MCF 10A (cell line): ENCODE measurements around the gene TRPM8. TPM values are rescaled to one million over a fixed set of nuclear protein-coding genes. Genes with fewer than 3 reads are reported as not detected.

Experiments
- BruUV-seq: library from RNA; stranded (reverse); fragments of 400-500 nt; replicated peaks from 2 replicates; lab custom pipeline; 2021; lab: Mats Ljungman, UMichigan
- CTCF ChIA-PET: fragments of 300-600 bp; sonication (Branson Sonifier 250); formaldehyde crosslinking; extraction: SDS; loops from one replicate; lab custom pipeline; 2021; ENCODE audit warnings: antibody characterized with exemption, inconsistent platforms; lab: Yijun Ruan, JAX
- POLR2A ChIA-PET: fragments of 300-600, 350-650 bp; sonication (Branson Sonifier 250); formaldehyde crosslinking; extraction: SDS; loops from one replicate; lab custom pipeline; 2020; ENCODE audit warnings: antibody characterized with exemption, inconsistent platforms; lab: Yijun Ruan, JAX
- DNase-seq: peaks from one replicate; pipeline ENCODE4 v3.0.0-alpha.2; 2018; ENCODE audit not compliant: unreplicated experiment
- H3K27ac Mint-ChIP-seq: one replicate; pipeline ENCODE4 v1.8.0; 2022; ENCODE audit warnings: mild to moderate bottlenecking, low read depth, mixed read lengths; ENCODE audit not compliant: unreplicated experiment
- H3K27me3 Mint-ChIP-seq: one replicate; pipeline ENCODE4 v1.8.0; 2022; ENCODE audit warnings: mixed read lengths; ENCODE audit not compliant: insufficient read depth, unreplicated experiment
- H3K36me3 Mint-ChIP-seq: one replicate; pipeline ENCODE4 v1.8.0; 2022; ENCODE audit warnings: mild to moderate bottlenecking, moderate library complexity, mixed read lengths; ENCODE audit not compliant: insufficient read depth, unreplicated experiment
- H3K4me1 Mint-ChIP-seq: one replicate; pipeline ENCODE4 v1.8.0; 2022; ENCODE audit warnings: mixed read lengths; ENCODE audit not compliant: insufficient read depth, unreplicated experiment
- H3K4me3 Mint-ChIP-seq: one replicate; pipeline ENCODE4 v1.8.0; 2022; ENCODE audit warnings: mild to moderate bottlenecking, moderate library complexity, mixed read lengths; ENCODE audit not compliant: unreplicated experiment
- H3K9me3 Mint-ChIP-seq: one replicate; pipeline ENCODE4 v1.8.0; 2022; ENCODE audit warnings: mixed read lengths; ENCODE audit not compliant: unreplicated experiment
- intact Hi-C: fragments of 100-400 bp; cut with micrococcal nuclease; formaldehyde crosslinking; loops from 2 replicates; pipeline ENCODE4 v1.14.1; 2022
- total RNA-seq: library from RNA; stranded (reverse); gene quantifications from 2 replicates; pipeline ENCODE4 v1.2.3, GENCODE V29; 2022
- TF ChIP-seq, protein P1 (sequence below): fragments of 200-600 bp; IDR thresholded peaks from one replicate; pipeline ENCODE4 v1.8.0; 2022; ENCODE audit warnings: antibody characterized with exemption, mild to moderate bottlenecking; ENCODE audit not compliant: unreplicated experiment

Gene TRPM8
- total RNA-seq, 1 experiment from 2014 or later, result not detected

DNA sequence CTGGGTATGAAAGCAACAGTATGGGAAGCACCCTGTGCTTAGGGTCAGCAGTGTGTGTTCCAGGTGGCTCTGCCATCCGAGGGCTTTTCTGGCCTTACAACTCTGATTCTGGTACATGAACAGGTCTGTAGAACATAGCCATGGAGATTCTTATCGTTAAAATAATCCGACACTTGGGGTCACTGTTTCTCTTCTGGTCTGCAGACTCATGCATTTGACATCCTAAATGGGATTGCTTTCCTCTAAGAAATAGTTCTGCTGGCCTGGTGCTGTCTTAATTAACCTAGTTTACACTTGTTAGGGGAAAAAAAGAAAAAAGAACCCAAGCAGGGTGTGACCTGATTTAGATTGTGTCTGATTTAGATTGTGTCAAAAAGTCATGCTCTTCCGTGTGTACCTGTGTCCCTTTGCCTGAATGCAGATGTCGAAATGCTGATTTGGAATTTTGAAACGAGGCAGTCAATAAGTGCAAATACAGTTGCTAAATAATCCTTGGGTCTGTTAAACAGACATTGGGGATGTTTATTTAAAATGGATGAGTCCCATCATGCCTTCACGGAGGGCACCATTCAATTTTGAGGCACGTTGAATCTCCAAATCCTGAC lies 59.6 kb downstream of the TRPM8 start:
- DNase-seq, result peak; percentile 75
- H3K4me1 Mint-ChIP-seq, result peaks cover 29% of the 10 kb centered on the region
- no peak overlapping the region for H3K27ac Mint-ChIP-seq
- ChIA-PET POLR2A (interaction anchor here (1.5 kb wide), 1 partner anchor 156 kb away, joined by 4 read pairs; no protein-coding TSS in a partner anchor), CTCF (interaction anchor here (0.6 to 3.1 kb wide), 13 partner anchors 8 to 1131 kb away, joined by 3 to 20 read pairs (median 4); no protein-coding TSS in a partner anchor)
- H3K27me3 Mint-ChIP-seq, result no peaks in the 10 kb centered on the region
- no peaks in the 10 kb centered on the region for H3K36me3 Mint-ChIP-seq
- TF ChIP-seq, protein P1, sequence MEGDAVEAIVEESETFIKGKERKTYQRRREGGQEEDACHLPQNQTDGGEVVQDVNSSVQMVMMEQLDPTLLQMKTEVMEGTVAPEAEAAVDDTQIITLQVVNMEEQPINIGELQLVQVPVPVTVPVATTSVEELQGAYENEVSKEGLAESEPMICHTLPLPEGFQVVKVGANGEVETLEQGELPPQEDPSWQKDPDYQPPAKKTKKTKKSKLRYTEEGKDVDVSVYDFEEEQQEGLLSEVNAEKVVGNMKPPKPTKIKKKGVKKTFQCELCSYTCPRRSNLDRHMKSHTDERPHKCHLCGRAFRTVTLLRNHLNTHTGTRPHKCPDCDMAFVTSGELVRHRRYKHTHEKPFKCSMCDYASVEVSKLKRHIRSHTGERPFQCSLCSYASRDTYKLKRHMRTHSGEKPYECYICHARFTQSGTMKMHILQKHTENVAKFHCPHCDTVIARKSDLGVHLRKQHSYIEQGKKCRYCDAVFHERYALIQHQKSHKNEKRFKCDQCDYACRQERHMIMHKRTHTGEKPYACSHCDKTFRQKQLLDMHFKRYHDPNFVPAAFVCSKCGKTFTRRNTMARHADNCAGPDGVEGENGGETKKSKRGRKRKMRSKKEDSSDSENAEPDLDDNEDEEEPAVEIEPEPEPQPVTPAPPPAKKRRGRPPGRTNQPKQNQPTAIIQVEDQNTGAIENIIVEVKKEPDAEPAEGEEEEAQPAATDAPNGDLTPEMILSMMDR, result peak; percentile 68
- no peak overlapping the region for H3K4me3 Mint-ChIP-seq
- intact Hi-C loops, result loop anchor here (1.0 to 5.0 kb wide), 6 partner anchors 159 to 1131 kb away; no protein-coding TSS in a partner anchor
- BruUV-seq, result no TSS peak
- no peaks in the 10 kb centered on the region for H3K9me3 Mint-ChIP-seq

DNA sequence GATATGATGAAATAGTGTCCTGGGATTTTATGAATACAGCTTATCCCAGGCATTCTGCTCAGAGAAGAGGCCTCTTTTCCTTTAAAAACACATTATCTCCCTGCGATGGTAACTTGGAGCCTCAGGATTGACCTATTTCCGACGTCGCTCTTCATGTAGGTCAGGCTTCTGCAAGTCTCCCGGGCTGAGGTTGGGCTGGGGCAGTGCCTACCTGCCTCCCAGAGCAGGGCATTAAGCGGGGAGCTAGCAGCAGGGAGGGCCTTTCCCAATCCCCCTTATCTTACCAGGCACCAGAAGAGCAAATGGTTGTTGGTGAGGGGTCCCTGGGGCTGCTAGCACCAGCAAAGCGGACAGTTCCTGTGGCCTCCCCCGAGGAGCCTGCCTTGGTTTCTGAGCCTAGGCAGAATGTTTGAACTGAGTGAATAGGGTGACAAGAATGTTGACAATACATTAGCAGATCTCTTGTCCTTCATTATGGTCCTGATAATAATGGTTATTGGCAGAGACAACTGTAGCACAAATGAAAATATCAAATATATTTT lies 60.2 kb downstream of the TRPM8 start:
- H3K27ac Mint-ChIP-seq, result no peak overlapping the region
- ChIA-PET CTCF (interaction anchor here (0.6 to 1.5 kb wide), 8 partner anchors 10 to 570 kb away, joined by 3 to 12 read pairs (median 3); no protein-coding TSS in a partner anchor), POLR2A (interaction anchor here (0.7 to 1.5 kb wide), 2 partner anchors 156 to 518 kb away, joined by 3 to 4 read pairs; no protein-coding TSS in a partner anchor)
- DNase-seq, result no peak
- no peaks in the 10 kb centered on the region for H3K9me3 Mint-ChIP-seq
- peaks cover 34% of the 10 kb centered on the region for H3K4me1 Mint-ChIP-seq
- H3K4me3 Mint-ChIP-seq, result no peak overlapping the region
- intact Hi-C loops, result loop anchor here (2.0 to 5.0 kb wide), 2 partner anchors 311 to 1130 kb away; no protein-coding TSS in a partner anchor
- BruUV-seq, result no TSS peak
- H3K27me3 Mint-ChIP-seq, result no peaks in the 10 kb centered on the region
- TF ChIP-seq, protein P1, result no peak
- H3K36me3 Mint-ChIP-seq, result no peaks in the 10 kb centered on the region

DNA sequence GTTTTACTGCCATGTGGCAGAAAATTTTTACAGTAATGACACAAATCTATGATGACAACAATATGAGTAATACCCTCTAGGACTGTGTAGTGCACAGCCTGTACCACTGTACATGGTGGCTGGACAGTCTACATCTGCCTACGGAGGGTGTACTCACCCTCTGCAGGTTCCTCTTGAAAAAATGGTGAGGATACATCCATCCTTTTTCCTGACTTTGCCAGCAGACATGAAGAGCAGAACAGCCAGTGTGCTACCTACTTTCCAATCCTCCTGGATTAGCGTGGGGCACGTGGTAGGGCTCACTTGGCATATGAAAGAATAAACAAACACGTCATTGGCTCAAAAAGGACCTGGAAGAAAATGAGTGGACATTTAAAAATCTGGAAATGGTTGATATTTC lies 62.6 kb downstream of the TRPM8 start:
- intact Hi-C loops, result loop anchor here (5.0 kb wide), 1 partner anchor 1128 kb away; no protein-coding TSS in a partner anchor
- Mint-ChIP-seq H3K4me1 (peaks cover 30% of the 10 kb centered on the region), H3K27me3 (no peaks in the 10 kb centered on the region), H3K4me3 (no peak overlapping the region), H3K36me3 (no peaks in the 10 kb centered on the region), H3K9me3 (peaks cover 8% of the 10 kb centered on the region), H3K27ac (no peak overlapping the region)
- POLR2A ChIA-PET, result interaction anchor here (0.6 kb wide), 1 partner anchor 292 kb away, joined by 3 read pairs; no protein-coding TSS in a partner anchor
- TF ChIP-seq, protein P1, result no peak
- no TSS peak for BruUV-seq
- DNase-seq, result no peak
- CTCF ChIA-PET, result interaction anchor here (0.6 to 1.5 kb wide), 3 partner anchors 521 to 712 kb away, joined by 3 to 5 read pairs (median 4); no protein-coding TSS in a partner anchor
